Lung (tissue), 12 donors: ENCODE results near the gene FCHO1. TPM values are rescaled to one million over a fixed set of nuclear protein-coding genes. Genes with fewer than 3 reads are reported as not detected.

Experiments used
- ATAC-seq: fragments of 200-7000 bp; cut with Tn5 transposase; one replicate; pipeline ENCODE4 v1.9.1; 2020; ENCODE audit warnings: moderate number of reproducible peaks; ENCODE audit not compliant: insufficient read depth, low FRiP score
- DNase-seq, 3 donors: peaks; one replicate each; pipeline ENCODE4 v3.0.0-alpha.2; 2013 to 2017
- H3K27ac ChIP-seq, 2 donors: one replicate each; pipeline ENCODE4 v1.5.1; 2013; ENCODE audit warnings: mild to moderate bottlenecking in 2 of 2, moderate library complexity in 2 of 2, control low read depth in 1 of 2, inconsistent platforms in 1 of 2, low read depth in 1 of 2, low read length in 1 of 2
- H3K27me3 ChIP-seq, 3 donors: one replicate each; pipeline ENCODE4 v1.5.1; 2013; ENCODE audit warnings: low read length in 2 of 3; ENCODE audit not compliant: control insufficient read depth in 3 of 3, insufficient read depth in 3 of 3
- H3K36me3 ChIP-seq, 4 donors: one replicate each; pipeline ENCODE4 v1.5.1; 2013; ENCODE audit warnings: low read length in 4 of 4, mild to moderate bottlenecking in 1 of 4, moderate library complexity in 1 of 4; ENCODE audit not compliant: control insufficient read depth in 4 of 4, insufficient read depth in 4 of 4
- H3K4me1 ChIP-seq, 5 donors: one replicate each; pipeline ENCODE4 v1.5.1; 2013; ENCODE audit warnings: low read length in 5 of 5, mild to moderate bottlenecking in 2 of 5, moderate library complexity in 1 of 5; ENCODE audit not compliant: control insufficient read depth in 5 of 5, insufficient read depth in 5 of 5
- H3K4me3 ChIP-seq: one replicate; pipeline ENCODE4 v1.5.1; 2013; ENCODE audit warnings: mild to moderate bottlenecking, control low read depth, moderate library complexity
- H3K9ac ChIP-seq, 2 donors: one replicate each; pipeline ENCODE4 v1.5.1; 2013; ENCODE audit warnings: low read length in 2 of 2, control low read depth in 1 of 2; ENCODE audit not compliant: insufficient read depth in 1 of 2
- H3K9me3 ChIP-seq, 4 donors: one replicate each; pipeline ENCODE4 v1.5.1; 2013; ENCODE audit warnings: low read length in 3 of 4, mild to moderate bottlenecking in 1 of 4, moderate library complexity in 1 of 4; ENCODE audit not compliant: control insufficient read depth in 4 of 4, insufficient read depth in 3 of 4
- WGBS, 2 donors: extraction: QIAGEN DNeasy Blood & Tissue Kit; methylation state at CpG; one replicate each; pipeline ENCODE4 v1.1.7; 2013; 5-methylcytosine and 5-hydroxymethylcytosine counted together
- polyA plus RNA-seq, 2 donors: library from polyadenylated mRNA; stranded (reverse); fragments of 200-250 nt; gene quantifications; one replicate each; pipeline ENCODE4 v1.2.1, GENCODE V29; 2013
- total RNA-seq, 2 donors: library from RNA; depleted of rRNA in 1 of 2; stranded (reverse); fragments of >200 nt in 1 of 2; gene quantifications; one replicate each; pipeline ENCODE4 v1.2.1, GENCODE V29; 2014 to 2021
- TF ChIP-seq, protein P1 (sequence below): IDR thresholded peaks from 2 replicates; pipeline ENCODE4 v1.5.1; 2012; ENCODE audit warnings: mild to moderate bottlenecking; ENCODE audit errors: control extremely low read depth, extremely low read depth
- donor health status: control.
- donor health status: control.
- donor health status: Bipolar disorder and iron deficiency.
- donor health status: healthy.
- donor health status: DM: yes; HTN: yes; CAD: no.

The FCHO1 gene
- total and polyA plus RNA-seq, 4 donors = 3.2 to 10.4 (median 7.8) TPM

DNA sequence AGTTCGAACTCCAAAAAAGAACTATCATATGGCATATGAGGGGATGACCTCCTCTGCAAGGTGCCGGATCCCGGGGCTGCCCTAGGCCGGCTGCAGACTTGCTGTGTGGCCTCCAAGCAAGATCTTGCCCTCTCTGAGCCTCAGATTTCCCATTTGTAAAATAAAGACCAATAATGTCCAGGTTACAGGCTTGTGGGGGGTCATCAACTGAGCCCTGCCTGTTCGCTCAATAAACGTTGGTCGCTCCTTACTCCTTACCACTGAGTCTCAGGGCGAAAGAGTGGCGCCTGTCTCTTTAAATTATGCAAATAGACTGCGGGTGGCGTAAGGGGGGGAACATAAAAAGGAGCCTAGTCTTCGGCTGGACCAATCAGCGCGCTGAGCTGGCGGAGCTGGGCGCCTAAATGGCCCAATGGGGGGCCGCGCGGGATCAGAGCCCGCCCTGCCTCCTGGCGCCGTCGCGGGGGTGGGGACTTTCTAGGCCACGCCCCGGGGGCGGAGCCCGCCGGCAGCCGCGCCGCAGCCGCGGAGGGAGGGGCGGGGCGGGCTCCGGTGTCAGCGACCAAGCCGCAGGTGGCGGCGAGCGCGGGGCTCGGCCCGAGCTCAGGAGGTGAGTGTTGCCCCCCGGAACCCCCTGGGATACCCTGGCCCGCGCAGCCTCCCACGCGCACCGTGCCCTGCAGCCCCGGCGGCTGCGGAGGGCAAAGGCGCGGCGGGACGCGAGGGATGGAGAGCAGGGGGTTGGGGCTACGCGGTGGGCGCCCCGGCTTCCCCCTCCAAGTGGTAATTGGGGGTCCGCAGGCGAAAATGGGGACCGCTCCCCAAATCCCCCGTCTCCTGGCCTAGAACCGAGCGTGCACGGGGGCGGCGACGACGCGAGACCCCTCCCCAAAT is 3.8 kb upstream of the FCHO1 start:
- TF ChIP-seq, protein P1, sequence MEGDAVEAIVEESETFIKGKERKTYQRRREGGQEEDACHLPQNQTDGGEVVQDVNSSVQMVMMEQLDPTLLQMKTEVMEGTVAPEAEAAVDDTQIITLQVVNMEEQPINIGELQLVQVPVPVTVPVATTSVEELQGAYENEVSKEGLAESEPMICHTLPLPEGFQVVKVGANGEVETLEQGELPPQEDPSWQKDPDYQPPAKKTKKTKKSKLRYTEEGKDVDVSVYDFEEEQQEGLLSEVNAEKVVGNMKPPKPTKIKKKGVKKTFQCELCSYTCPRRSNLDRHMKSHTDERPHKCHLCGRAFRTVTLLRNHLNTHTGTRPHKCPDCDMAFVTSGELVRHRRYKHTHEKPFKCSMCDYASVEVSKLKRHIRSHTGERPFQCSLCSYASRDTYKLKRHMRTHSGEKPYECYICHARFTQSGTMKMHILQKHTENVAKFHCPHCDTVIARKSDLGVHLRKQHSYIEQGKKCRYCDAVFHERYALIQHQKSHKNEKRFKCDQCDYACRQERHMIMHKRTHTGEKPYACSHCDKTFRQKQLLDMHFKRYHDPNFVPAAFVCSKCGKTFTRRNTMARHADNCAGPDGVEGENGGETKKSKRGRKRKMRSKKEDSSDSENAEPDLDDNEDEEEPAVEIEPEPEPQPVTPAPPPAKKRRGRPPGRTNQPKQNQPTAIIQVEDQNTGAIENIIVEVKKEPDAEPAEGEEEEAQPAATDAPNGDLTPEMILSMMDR = no peak
- peaks cover 0 to 8% (median 4%) of the 10 kb centered on the region in 5 donors for H3K4me1 ChIP-seq
- DNase-seq (peak; percentile 86 to 90 (median 90)), ATAC-seq (peak; percentile 98)
- H3K4me3 ChIP-seq = peak overlapping the region; percentile 43
- no peaks in the 10 kb centered on the region for H3K27me3 ChIP-seq
- no peak overlapping the region for H3K9ac ChIP-seq
- WGBS, 2 donors = 6 to 7% methylated on average over 65 to 75 of the region's 75 CpGs
- H3K9me3 ChIP-seq = no peaks in the 10 kb centered on the region
- H3K27ac ChIP-seq = no peak overlapping the region
- H3K36me3 ChIP-seq = no peaks in the 10 kb centered on the region

DNA sequence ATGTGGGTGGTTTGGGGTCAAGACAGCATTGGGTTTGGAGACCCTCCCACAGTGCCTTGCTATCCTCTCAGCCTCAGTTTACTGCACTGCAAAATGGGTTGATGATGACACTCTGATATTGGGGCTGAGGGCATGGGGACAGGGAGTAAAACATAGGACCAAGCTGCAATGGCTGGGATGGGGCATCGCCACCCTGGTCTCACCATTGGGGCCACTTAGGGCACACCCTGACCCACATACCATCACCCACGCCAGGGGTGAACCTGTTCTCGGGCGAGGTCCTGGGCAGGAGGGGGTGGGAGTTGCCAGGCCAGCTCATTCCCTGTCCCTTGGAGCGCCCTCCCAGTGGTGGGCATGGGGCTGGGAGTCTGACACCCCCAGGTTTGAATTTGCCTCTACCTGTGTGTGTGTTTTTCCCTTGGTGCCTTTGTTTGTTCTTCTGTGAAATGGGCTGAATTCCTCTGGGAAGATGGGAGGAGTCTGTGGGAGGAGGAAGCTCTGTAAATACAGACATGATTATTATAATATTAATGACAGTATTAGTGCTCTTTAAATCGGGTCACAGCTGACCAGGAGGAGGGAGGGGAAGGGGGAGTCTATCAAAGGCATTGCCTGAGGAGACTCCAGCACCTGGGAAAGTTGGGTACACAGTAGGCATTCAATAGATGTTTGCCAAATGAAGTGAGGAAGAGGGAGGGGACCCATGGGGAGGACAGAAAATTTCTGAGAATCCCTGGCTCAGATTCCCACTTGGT is 2.2 kb upstream of the FCHO1 start:
- Histone ChIP-seq H3K36me3 (no peaks in the 10 kb centered on the region), H3K9me3 (no peaks in the 10 kb centered on the region), H3K4me3 (no peak overlapping the region), H3K27me3 (no peaks in the 10 kb centered on the region), H3K27ac (no peak overlapping the region), H3K4me1 (peaks cover 0 to 8% (median 4%) of the 10 kb centered on the region in 5 donors), H3K9ac (no peak overlapping the region)
- DNase-seq (no peak), ATAC-seq (no peak)
- TF ChIP-seq, protein P1 = no peak
- 72 to 84% methylated on average over 6 of the region's 6 CpGs for WGBS, 2 donors

DNA sequence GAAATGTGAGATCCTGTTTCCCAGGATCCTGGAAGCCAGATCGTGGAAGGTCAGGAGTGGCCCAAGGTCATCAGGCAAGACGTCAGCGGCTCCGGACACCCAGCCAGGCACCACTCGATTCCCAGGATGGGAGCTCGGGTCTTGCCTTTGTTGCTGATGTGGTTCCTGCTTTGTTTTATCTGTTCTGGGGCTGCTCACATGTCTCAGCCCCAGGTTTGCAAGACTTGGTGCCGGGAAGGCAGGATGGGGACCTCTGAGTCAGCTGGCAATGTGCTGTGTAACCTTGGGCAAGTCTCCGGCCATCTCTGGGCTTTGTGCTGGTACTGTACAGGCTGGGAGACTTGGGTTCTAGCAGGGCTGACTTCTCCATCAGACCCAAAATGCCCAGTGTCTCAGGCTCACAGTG is 1.4 kb upstream of the FCHO1 start:
- Histone ChIP-seq H3K4me3 (no peak overlapping the region), H3K9ac (no peak overlapping the region), H3K27ac (no peak overlapping the region), H3K9me3 (no peaks in the 10 kb centered on the region), H3K36me3 (no peaks in the 10 kb centered on the region), H3K4me1 (peaks cover 0 to 8% (median 4%) of the 10 kb centered on the region in 5 donors), H3K27me3 (no peaks in the 10 kb centered on the region)
- 41 to 44% methylated on average over 8 of the region's 8 CpGs for WGBS, 2 donors
- TF ChIP-seq, protein P1 = no peak
- ATAC-seq = no peak
- no peak for DNase-seq
